Keratinocyte (primary cell): ENCODE data around the gene SH3RF1.

Experiments
- EZH2 ChIP-seq: IDR thresholded peaks from one replicate; pipeline ENCODE4 v1.6.1; 2012; ENCODE audit warnings: inconsistent platforms, mild to moderate bottlenecking, low read length, moderate library complexity
- TF ChIP-seq, protein P1 (sequence below), 3 experiments: IDR thresholded peaks in 1 of 3; conservative IDR thresholded peaks in 1 of 3; optimal IDR thresholded peaks in 1 of 3; 2 replicates in 2 of 3; 3 replicates in 1 of 3; pipeline versions ENCODE3 to v1.5.1; 2011; ENCODE audit warnings: low read length in 3 of 3, mild to moderate bottlenecking in 3 of 3, moderate library complexity in 2 of 3, control low read depth in 1 of 3, inconsistent platforms in 1 of 3; ENCODE audit not compliant: insufficient read depth in 2 of 3; ENCODE audit errors: extremely low read depth in 1 of 3

DNA sequence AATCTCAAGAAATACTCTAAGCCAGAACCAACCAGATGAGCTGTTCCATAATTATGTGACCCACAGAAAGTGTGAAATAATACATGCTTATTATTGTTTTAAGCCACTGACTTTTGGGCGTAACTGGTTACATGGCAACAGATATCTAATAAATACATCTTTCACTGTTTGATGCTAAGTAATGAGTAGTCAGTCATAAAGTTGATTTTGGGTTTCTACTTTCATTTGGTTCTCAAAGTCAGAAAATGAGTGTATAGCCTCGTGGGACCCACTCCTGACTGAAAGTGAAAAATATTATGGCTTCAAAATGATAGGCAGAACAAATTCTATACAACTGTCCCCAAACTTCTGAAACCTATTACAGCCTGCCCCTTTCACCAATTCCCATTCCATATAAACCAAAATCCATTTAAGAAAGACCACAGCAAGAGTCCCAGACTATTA, 172.7 kb downstream of the SH3RF1 start:
- TF ChIP-seq, protein P1, sequence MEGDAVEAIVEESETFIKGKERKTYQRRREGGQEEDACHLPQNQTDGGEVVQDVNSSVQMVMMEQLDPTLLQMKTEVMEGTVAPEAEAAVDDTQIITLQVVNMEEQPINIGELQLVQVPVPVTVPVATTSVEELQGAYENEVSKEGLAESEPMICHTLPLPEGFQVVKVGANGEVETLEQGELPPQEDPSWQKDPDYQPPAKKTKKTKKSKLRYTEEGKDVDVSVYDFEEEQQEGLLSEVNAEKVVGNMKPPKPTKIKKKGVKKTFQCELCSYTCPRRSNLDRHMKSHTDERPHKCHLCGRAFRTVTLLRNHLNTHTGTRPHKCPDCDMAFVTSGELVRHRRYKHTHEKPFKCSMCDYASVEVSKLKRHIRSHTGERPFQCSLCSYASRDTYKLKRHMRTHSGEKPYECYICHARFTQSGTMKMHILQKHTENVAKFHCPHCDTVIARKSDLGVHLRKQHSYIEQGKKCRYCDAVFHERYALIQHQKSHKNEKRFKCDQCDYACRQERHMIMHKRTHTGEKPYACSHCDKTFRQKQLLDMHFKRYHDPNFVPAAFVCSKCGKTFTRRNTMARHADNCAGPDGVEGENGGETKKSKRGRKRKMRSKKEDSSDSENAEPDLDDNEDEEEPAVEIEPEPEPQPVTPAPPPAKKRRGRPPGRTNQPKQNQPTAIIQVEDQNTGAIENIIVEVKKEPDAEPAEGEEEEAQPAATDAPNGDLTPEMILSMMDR (optimal IDR thresholded peaks at IDR 0.05 in 1 of 3, IDR thresholded peaks at IDR 0.05 in 1 of 3, conservative IDR thresholded peaks at IDR 0.05 in 1 of 3; ENCODE audit: extremely low read depth in 1 of 3, insufficient read depth in 2 of 3, low read length in 3 of 3): no peak
- TF ChIP-seq EZH2: no peak
